HTERT RPE-1 (cell line): ENCODE results near the gene RGSL1.

Experiments used
- in situ Hi-C: fragments of 300-500 bp; cut with MboI; formaldehyde crosslinking; loops from 4 replicates; pipeline ENCODE4 v1.14.3; 2020; ENCODE audit warnings: low sequenced_read_pairs

RGSL1 gene

DNA sequence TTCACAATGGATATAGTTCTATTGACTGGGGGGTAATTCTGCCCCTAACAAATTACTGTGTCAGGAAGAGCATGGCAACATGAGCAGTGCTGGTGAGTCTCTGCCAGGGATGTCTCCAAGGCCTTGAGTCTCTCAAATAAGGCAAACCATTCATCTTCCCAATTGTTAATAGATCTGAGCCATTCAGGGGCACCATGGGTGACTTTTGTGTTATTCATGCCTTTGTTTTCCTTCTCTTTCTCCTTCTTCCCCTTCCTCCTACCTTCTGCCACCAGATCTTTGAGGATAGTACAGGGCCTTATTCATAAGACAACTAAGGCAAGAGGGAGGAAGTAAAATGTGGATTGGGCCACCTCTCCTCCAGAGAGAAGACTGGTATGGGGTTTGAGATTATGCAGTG is at the start of gene RGSL1:
Gene RGSL1 (plus strand): TSS at position 60 of the 400 bp plus-strand sequence. CDS start 20 bp downstream, at position 80.
- in situ Hi-C loops = no loop called here

DNA sequence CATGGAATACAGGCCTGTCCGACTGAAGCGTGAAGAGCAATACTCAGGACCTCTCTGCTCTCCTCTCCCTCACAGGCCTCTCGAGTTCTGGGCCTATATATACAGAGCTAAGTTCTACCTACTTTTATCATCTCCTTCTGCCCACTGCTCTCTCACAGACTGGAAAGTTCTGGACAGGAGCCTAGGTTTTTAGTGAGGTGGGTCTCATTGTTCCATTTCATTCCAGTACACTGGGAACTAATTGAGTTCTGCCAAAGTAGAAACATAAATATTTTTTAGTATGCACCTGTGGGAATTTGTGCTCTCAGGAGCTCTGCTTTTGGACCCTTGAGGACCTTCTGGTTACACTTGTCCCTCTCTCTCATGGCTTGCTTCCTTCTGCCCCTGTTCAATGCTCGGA is 49.4 kb upstream of the RGSL1 start, which contains the start of gene TEDDM1:
Gene TEDDM1 (minus strand): TSS at position 101 of the 400 bp plus-strand sequence. CDS start 182 bp downstream, outside the sequence.
- in situ Hi-C loops = no loop called here

DNA sequence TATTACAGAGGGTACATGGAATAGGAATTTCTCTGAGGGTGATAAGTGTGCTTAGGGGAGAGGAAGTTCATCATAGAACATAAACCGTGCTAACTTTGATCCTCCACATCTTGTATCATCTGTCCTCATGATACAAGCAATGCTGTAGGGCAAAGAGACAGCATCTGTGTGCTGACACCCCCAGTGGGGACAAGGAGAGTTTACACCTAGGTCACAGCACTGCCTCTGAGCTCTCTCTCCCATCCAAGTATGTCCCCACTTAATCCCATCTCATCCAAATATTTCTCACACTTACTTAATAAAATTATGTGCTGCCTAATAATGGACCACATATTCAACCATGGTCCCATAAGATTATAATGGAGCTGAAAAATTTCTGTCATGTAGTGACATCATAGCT is 45.2 kb upstream of the RGSL1 start:
- in situ Hi-C loops = no loop called here

DNA sequence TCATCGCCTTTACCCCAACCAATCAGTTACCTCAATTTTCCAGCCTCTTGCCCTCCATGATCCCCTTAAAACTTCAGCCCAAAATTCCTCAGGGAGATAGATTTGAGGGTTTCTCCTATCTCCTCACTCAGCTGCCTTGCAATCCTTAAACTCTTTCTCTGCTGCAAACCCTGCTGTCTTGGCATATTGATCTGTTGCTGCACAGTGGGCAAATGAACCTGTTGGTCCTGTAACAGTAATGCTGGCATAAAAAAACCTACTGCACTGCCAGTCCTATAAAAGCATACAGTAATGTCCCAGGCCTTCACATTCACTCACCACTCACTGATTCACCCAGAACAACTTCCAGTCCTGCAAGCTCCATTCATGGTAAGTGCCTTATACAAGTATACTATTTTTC is 44.4 kb upstream of the RGSL1 start:
- in situ Hi-C loops = no loop called here

DNA sequence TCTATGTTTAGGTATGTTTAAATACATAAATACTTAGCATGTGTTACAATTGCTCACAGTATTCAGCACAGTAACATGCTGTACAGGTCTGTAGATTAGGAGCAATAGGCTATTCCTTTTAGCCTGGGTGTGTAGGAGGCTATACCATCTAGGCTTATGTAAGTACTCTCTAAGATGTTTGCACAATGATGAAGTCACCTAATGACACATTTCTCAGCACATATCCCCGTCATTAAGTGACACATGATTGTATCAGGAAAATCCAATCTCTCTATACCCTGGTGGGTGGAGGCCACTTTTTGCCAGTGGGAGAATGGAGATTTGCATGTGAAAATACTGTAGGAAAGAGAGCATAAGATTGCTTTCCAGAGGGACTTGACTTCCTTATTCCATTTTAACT is 43.9 kb upstream of the RGSL1 start:
- in situ Hi-C loops = no loop called here

DNA sequence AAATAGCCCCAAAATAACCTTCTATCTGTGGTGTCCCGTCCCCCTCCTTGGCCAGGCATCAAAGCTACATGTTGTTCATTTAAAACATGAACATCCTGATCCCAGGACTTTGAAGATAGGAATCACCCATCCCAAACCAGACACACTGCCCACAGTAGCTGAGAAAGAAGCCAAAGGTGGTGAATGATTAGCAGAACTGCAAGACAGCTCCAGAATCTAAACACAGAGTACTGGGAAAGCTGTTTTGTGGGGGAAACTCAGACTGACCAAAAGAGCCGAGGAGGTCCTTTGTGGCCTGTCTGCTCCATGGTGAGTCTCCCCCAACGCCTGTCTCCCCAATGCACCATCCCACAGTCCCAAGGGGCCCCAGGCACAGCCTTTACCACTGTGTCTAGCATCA is 42.2 kb upstream of the RGSL1 start:
- in situ Hi-C loops = no loop called here

DNA sequence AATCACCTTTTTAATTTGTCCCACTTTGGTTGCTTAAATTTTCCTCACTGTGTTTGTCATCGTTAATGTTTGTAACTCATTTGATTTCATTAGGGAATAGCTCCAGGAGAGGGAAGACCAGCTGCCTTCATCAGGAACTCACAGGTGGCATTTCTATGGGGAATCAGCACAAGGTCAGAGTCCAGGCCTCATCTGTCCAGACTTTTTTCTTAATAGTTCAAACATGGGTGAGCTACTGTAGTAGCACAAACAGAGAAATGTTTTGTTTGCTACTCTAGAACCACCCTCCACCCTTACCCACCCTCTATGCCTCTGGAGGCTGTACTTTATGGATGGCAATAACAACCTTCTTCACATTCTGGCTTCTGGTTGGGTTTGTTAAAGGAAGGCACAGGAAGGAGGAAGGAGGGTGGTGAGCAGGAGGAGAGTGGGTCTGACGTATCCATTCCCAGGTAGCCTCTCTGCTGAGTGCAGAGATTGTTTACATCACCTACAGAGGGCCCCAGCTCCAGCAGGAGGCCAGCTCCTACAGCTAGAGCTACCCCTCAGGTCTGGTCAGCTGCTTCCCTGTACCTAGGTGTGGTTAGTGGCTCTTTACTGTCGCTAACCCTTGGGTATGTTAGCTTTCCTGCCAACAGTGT is 41.4 kb upstream of the RGSL1 start:
- in situ Hi-C loops = no loop called here

DNA sequence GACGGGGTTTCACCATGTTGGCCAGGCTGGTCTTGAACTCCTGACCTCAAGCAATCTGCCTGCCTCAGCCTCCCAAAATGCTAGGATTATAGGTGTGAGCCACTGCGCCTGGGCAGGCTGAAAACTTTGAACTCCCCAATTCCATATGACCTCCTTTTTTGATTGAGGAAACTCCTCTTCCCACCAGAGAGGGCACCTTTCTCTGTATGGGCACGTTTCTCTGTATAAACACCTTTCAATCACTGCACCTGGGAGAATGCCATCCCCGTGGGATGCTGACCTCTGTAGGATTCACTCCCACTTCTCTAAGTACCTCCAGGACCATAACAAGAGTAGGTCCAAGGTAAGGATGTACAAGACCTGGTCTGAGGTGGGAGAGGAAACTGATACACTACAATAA is 39.8 kb upstream of the RGSL1 start:
- in situ Hi-C loops = no loop called here

DNA sequence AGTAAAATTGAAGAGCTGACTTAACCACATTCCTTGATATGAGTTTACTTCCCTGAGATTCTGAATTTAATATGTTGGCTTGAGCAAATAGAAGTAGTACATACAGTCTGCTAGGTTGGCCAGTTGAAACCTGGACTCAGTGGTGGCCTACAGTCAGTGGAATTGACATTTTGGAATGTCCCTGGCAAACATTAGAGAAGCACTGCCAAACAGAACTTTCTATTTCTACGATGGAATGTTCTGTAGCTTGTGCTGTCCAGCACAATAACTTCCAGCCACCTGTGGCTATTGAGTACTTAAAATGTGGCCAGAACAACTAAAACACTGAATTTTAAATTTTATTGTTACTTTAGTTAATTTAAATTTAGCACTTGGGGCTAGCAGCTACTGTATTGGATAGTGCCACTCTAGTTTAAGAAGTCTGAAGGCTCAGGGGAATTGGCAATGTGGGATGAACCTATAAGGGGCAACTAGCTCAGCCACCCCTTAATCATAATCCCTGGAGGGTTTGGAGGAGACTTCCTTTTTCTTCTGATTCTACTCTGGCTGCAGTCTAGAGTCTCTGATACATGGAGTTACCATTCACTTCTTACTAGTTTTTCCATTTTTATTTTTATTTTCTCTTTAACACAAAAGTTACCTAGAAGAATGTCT is 39.2 kb upstream of the RGSL1 start:
- in situ Hi-C loops = no loop called here

DNA sequence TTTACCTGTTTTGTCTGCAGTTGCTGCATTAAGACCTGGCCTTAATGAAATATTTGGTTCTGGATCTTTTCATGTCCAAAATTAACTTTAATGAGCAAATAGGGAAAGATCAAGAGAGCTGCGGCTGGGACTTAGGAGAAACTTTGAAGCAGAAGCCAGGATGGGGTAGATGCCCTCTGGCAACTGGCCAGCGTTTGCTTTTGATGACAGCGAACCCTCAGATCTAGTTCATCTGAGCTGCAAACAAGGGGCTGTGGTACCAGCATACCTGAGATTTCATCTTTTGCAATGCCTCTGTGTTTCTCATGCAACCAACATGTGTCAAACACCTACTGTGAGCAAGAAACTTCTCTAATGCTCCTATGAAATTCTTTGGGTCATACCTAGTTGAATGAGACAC is 36.5 kb upstream of the RGSL1 start:
- in situ Hi-C loops = no loop called here

DNA sequence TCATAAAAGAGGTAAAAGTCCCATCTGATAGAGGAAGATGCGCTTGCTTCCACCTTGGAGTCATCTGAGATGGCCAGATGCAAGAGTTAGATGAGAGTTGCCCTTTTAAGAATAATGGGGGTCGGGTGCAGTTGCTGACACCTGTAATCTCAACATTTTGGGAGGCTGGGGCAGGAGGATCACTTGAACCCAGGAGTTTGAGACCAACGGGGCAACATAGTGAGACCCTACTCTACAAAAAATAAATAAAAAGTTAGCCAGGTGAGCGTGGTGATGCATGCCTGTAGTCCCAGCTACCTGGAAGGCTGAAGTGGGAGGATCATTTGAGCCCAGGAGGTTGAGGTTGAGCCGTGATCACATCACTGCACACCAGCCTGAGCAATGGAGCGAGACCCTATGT is 36.0 kb upstream of the RGSL1 start:
- in situ Hi-C loops = no loop called here

DNA sequence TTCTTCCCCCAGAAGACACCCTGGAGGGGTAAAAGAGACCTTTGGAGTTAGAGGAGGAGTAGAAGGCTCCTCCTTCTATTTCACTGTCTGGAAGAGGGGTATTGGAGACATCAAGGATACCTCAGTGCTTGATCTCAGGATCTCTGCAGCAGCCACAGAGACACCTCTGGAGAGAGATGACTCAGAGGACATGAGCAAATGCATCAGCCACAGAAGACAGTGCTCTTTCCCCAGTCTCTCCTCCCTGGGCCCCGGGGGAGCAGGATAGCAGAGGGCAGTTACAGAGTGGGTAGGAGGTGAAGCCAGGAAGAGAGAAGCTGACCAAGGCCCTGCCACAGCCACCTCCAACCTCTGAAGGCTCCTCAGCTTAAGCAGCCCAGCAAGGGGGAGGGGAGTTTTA is 34.2 kb upstream of the RGSL1 start:
- in situ Hi-C loops = no loop called here

DNA sequence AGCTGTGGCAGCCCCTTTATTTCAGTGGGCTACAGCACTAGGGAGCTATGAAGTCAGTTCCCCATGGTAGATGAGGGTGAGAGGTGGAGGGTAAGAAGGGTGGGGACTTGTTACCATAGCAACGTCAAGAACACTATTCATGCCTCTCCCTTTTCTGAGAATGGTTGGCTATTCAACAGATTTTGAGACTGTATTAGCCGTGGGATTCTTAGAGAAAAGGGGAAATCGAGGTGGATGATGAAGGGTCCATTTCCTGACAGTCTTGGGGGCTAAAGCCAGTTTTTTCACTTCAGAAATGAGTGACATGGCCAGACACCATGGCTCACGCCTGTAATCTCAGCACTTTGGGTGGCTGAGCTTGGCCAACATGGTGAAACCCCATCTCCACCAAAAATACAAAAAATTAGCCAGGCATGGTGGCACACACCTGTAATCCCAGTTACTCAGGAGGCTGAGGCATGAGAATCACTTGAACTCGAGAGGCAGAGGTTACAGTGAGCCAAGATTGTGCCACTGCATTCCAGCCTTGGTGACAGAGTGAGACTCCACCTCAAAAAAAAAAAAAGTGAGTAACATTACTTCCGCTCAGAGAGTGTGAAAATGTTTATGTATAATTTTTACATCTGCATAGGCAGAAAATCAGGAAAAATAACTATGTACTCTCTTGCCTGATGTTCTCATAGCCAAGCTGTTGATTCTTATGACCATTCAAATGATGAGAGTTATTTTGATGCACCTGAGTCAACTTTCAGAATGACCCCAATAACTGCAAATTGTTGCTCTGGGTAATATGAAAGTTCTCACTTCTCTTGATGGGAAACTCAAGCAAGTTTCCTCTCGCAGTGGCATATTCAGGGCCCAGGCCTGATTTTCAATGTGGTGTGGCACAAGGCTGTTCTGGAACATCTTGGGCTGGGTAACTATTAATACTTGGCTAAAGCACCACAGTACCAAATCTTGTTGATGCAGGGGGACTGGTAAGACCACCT is 23.2 kb upstream of the RGSL1 start:
- in situ Hi-C loops = no loop called here

DNA sequence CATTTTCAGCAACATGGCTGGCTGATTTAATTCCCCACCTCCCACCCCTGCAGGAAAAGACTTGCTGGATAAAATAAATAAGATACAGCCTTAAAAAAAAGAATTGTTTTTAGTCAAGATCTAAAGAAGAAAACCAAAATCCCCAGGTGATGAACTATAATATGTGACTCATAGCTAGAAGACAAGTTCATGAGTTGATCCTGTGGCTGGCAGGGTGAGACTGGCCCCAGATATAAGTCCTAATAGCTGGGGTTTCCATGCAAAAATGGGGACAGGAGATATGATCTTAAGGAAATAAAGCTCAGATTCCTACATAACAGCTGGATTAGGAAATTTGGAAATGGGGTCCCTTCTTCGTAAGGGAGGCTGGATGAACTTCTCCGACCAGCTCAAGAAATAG is 21.9 kb upstream of the RGSL1 start:
- in situ Hi-C loops = no loop called here

DNA sequence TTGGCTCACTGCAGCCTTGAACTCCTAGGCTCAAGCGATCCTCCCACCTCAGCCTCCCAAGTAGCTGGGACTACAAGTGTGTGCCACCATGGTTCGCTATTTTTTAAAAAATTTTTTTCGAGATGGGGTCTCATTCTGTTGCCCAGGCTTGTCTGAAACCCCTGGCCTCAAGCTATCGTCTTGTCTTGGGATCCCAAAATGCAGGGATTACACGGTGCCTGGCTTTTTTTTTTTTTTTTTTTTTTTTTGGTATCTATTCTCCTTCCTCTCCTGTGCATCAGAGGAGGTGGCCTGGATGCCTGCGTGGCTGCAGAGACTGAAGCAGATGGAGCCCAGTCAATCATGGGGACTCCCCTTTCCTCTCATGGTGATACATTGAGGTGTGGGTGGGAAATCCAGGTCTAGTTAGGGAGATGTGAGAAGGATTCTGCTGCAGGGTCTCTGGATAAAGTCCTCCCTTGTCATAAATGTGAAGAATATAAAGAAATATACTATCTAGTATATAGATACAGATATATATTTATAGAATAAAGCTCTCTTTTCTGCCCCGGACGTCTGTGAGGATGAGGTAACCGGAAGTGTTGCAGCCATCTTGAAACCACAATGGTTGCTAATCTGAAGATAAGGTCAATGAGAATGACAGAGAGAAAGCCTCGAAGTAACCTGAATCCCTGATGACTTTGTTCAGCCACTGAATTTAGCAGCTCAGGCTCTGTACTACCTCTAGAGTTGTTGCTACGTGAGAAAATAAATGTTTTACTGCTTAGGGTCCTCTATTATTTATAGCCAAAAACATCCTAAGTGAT is 19.5 kb upstream of the RGSL1 start:
- in situ Hi-C loops = no loop called here

DNA sequence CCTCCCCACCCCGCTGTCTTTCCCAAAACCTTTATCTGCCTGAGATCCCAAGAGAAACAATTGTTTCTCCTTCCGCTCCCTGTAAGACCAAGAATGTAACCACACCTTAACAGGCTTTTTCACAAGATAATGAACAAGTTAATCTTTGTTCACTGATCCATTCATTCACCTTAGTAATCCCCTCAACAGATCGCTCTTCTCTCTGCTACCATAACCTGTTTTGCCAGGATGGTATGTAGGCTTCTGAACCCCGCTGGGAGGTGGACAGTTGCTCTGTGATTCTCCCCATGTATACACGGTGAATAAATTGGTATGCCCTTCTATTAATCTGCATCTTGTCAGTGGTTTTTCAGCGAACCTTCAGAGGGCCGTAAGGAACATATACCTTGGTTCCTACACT is 18.7 kb upstream of the RGSL1 start:
- in situ Hi-C loops = no loop called here

DNA sequence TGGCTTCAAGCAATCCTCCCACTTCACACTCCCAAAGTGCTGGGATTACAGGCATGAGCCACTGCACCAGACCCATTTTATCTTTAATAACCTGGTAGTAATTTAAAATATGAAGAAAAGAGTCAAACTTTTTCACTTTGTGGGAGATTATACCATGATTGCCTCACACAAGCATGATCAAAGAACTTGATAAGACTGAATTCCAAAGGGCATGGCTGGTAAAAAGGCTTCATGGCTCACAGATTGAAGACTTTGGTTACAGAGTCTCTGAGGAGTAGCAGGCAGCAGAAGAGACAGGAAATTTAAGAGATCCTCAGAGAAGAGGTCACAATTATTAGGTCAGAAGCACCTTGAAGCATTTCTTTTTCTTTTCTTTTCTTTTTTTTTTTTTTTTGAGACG is 16.4 kb upstream of the RGSL1 start:
- in situ Hi-C loops = no loop called here

DNA sequence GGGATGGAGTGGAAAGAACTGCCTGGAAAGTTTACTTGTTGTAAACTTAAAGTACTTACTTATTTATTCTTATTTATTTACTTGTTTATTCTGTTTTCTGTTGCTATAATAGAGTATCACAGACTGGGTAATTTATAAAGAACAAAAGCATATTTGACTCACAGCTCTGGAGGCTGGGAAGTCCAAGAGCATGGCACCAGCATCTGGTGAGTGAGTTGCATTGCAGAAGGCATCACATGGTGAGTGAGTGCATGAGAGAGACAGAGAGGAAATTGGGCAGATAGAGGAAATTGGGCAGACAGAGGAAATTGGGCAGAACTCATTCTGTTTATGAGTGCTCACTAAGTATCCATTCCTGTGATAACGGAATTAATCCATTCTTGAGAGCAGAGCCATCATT is 11.6 kb upstream of the RGSL1 start:
- in situ Hi-C loops = no loop called here

DNA sequence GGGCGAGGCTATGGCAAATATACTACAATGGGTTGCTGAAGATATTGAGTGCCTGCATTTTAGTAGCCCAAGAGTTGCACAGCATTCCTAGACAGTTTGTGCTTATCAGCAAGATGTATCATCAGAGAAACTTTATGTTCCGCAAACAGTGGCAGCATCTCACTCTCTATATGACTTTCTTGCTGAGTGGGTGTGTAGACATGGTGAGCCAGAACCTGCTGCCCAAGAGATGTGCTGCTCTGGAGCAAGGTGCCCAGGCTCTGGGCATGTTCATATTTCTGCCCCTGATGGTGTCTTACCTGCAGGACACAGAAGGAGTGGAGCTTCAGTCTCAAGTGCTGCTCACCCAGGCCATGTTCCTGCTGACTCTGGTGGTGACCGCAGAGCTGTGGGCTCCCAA is 8.2 kb upstream of the RGSL1 start:
- in situ Hi-C loops = no loop called here

DNA sequence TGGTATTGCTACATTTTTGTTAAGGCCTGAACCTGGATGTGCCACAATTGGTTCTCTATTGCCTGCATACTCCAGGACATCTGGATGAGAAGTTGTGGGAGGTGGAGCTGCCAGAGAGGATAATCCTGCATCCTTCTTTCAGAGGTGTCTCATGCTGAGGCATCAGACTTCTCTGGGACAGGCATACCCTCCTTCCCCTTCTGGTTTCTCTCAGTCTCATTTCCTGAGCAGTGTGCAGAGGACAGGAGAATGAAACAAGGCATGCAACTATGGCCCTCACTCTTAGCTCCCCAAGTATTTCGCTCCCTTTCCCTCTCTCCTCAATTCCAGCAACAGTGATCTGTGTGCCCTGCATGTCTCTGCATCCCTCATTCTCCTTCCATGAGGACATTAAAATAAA is 7.6 kb upstream of the RGSL1 start:
- in situ Hi-C loops = no loop called here

DNA sequence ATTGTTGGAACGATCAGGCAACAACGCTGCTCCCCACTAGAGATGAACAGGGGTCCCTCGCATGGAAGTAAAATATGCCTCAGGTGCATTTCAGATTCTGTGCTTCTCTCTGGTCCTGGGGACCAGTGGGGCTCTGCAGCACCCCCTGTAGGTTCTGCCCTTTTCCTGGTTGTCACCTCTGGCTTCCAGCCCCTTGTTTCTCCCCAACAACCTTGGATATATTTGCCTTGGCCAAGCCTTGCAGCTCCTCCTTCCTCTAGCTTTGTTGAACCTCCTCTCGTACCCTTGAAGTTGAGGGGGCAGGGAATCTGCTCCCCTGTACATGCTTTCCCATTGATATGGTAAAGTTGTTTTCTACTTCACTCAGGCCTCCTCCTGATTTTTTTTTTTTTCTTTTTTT is 5.4 kb upstream of the RGSL1 start:
- in situ Hi-C loops = no loop called here
